ENCODE results near the gene INTS7. TPM values are rescaled to one million over a fixed set of nuclear protein-coding genes. Genes with fewer than 3 reads are reported as not detected.

INTS7 gene
- total RNA-seq, 3 donors from 2014 or later: 13.3 to 16.0 (median 13.3) TPM

DNA sequence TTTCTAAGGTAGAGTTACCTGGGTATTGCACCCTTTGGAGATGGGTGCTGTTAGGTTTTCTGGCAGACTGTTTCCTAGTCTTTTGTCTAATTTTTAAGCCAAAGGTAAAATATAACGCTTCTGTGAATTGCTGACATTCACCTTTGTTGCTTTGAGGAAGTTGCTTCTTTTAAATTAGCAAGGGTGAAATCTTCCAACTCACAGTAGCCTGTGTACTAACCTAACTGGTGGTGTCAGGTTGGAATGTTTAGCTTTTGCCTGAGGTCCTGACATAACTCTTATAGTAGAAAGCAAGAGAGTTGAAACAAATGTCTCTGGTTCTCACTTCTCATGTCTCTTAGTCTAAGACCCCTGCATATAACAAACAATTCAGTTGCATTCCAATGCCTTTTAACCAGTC is 143.6 kb downstream of the INTS7 start:
- Histone ChIP-seq H3K4me3 (no peak overlapping the region), H3K36me3 (ENCODE audit: low read depth) (no peaks in the 10 kb centered on the region), H3K9me3 (no peaks in the 10 kb centered on the region), H3K4me1 (ENCODE audit: low read depth) (no peaks in the 10 kb centered on the region)
- DNase-seq (no peak), ATAC-seq (peak; percentile 33)
- intact Hi-C loops (cut with DNase I, micrococcal nuclease): no loop called here
- TF ChIP-seq CTCF (IDR thresholded peaks at IDR 0.05): no peak

Small RNA genes lying within 50 kb of the gene (microRNA-seq; reads per million reads assigned to microRNA genes)
- not detected for gene MIR3122

Other genes starting within 250 kb of the INTS7 start
- gene LPGAT1, start 204.8 kb downstream of the INTS7 start, total RNA-seq: 10 to 100 TPM; 27.5 to 42.1 (median 34.2) TPM
- 10 to 100 TPM in 1 of 3 donors, 1 to 10 TPM in 2; 1.4 to 12.0 (median 3.2) TPM for gene DTL, start 191 bp upstream of the INTS7 start, total RNA-seq
- gene PPP2R5A, start 249.9 kb upstream of the INTS7 start, total RNA-seq: 10 to 100 TPM; 56.5 to 63.9 (median 63.3) TPM